Measurements from ENCODE around the gene BRIP1. TPM values are rescaled to one million over a fixed set of nuclear protein-coding genes. Genes with fewer than 3 reads are reported as not detected.

The BRIP1 gene
- total RNA-seq, 1 experiment from 2014 or later: 9.4 TPM

GRCh38 chr17:61726977-61727376 lies 136.4 kb downstream of the BRIP1 start:
- POLR2A ChIA-PET: no interaction called here
- in situ Hi-C loops (cut with HindIII; ENCODE audit: low pct_unique_long_range_greater_than_20kb, low sequenced_read_pairs) (no loop called here), intact Hi-C loops (cut with micrococcal nuclease; ENCODE audit: unreplicated experiment) (no loop called here)
- no peak for DNase-seq (ENCODE audit: low read depth, low spot score)
- Histone ChIP-seq H3K27ac (ENCODE audit: low read length) (no peak overlapping the region), H3K27me3 (ENCODE audit: control insufficient read depth, insufficient read depth, low read length) (no peaks in the 10 kb centered on the region), H3K4me3 (ENCODE audit: low read depth in 2 of 2, low read length in 2 of 2) (no peak overlapping the region), H3K9me3 (ENCODE audit: control insufficient read depth, insufficient read depth, low read depth, low read length) (no peaks in the 10 kb centered on the region), H3K36me3 (ENCODE audit: control insufficient read depth, insufficient read depth, low read length) (no peaks in the 10 kb centered on the region), H3K4me1 (ENCODE audit: control insufficient read depth, insufficient read depth, low read length) (no peaks in the 10 kb centered on the region)
- no peak for ATAC-seq
- TF ChIP-seq POLR2AphosphoS5 (IDR thresholded peaks at IDR 0.05; ENCODE audit: low read depth, low read length): no peak
- TF ChIP-seq TCF7L2 (IDR thresholded peaks at IDR 0.05; ENCODE audit: low read depth, low read length): no peak
- no TSS peak for BruUV-seq (replicated peaks)
- CTCF ChIA-PET: no interaction called here

- ChIA-PET CTCF (no interaction called here), POLR2A (no interaction called here)
- Histone ChIP-seq H3K9me3 (ENCODE audit: control insufficient read depth, insufficient read depth, low read depth, low read length) (no peaks in the 10 kb centered on the region), H3K4me1 (ENCODE audit: control insufficient read depth, insufficient read depth, low read length) (no peaks in the 10 kb centered on the region), H3K36me3 (ENCODE audit: control insufficient read depth, insufficient read depth, low read length) (no peaks in the 10 kb centered on the region), H3K4me3 (ENCODE audit: low read depth in 2 of 2, low read length in 2 of 2) (no peak overlapping the region), H3K27ac (ENCODE audit: low read length) (no peak overlapping the region), H3K27me3 (ENCODE audit: control insufficient read depth, insufficient read depth, low read length) (no peaks in the 10 kb centered on the region)
- ATAC-seq (no peak), DNase-seq (ENCODE audit: low read depth, low spot score) (no peak)
- no peak for TF ChIP-seq TCF7L2 (IDR thresholded peaks at IDR 0.05; ENCODE audit: low read depth, low read length)
- TF ChIP-seq SIN3A (IDR thresholded peaks at IDR 0.05; ENCODE audit: borderline replicate concordance, insufficient read depth, low read depth, low read length): no peak
- TF ChIP-seq REST (IDR thresholded peaks at IDR 0.05; ENCODE audit: insufficient read depth in 1 of 2, low read depth in 2 of 2, low read length in 1 of 2): no peak
- TF ChIP-seq CTCF (IDR thresholded peaks at IDR 0.05): no peak
- TF ChIP-seq POLR2AphosphoS5 (IDR thresholded peaks at IDR 0.05; ENCODE audit: low read depth, low read length): no peak
- no TSS peak for BruUV-seq (replicated peaks)
- intact Hi-C loops (cut with micrococcal nuclease; ENCODE audit: unreplicated experiment) (no loop called here), in situ Hi-C loops (cut with HindIII; ENCODE audit: low pct_unique_long_range_greater_than_20kb, low sequenced_read_pairs) (no loop called here)
Observed at GRCh38 chr17:61724777-61725176, 138.6 kb downstream of the BRIP1 start.

DNA sequence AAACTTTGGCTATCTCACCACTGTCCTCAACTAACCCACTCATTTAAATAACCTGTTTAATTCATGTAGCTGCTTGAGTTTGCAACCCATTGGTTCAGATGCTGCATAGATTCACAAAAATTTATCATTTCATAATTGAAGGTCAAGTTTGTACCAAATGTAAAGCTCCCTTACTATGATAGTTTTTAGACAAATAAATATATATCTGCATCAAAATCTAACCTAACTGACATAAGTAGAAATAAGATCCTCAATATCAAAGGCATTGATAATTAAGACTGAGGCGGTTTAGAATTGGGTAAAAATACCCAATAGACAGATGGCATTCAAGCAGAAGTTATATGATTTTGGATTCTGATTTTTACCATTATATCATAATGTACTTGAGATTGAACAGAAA lies 139.4 kb downstream of the BRIP1 start:
- no TSS peak for BruUV-seq (replicated peaks)
- Histone ChIP-seq H3K36me3 (ENCODE audit: control insufficient read depth, insufficient read depth, low read length) (no peaks in the 10 kb centered on the region), H3K9me3 (ENCODE audit: control insufficient read depth, insufficient read depth, low read depth, low read length) (no peaks in the 10 kb centered on the region), H3K27me3 (ENCODE audit: control insufficient read depth, insufficient read depth, low read length) (no peaks in the 10 kb centered on the region), H3K27ac (ENCODE audit: low read length) (no peak overlapping the region), H3K4me1 (ENCODE audit: control insufficient read depth, insufficient read depth, low read length) (no peaks in the 10 kb centered on the region), H3K4me3 (ENCODE audit: low read depth in 2 of 2, low read length in 2 of 2) (no peak overlapping the region)
- POLR2A ChIA-PET: no interaction called here
- no peak for DNase-seq (ENCODE audit: low read depth, low spot score)
- CTCF ChIA-PET: no interaction called here
- ATAC-seq: no peak
- no peak for TF ChIP-seq REST (IDR thresholded peaks at IDR 0.05; ENCODE audit: insufficient read depth in 1 of 2, low read depth in 2 of 2, low read length in 1 of 2)
- no peak for TF ChIP-seq TCF7L2 (IDR thresholded peaks at IDR 0.05; ENCODE audit: low read depth, low read length)
- TF ChIP-seq POLR2AphosphoS5 (IDR thresholded peaks at IDR 0.05; ENCODE audit: low read depth, low read length): no peak
- TF ChIP-seq CTCF (IDR thresholded peaks at IDR 0.05): no peak
- TF ChIP-seq SIN3A (IDR thresholded peaks at IDR 0.05; ENCODE audit: borderline replicate concordance, insufficient read depth, low read depth, low read length): no peak
- intact Hi-C loops (cut with micrococcal nuclease; ENCODE audit: unreplicated experiment): no loop called here
- in situ Hi-C loops (cut with HindIII; ENCODE audit: low pct_unique_long_range_greater_than_20kb, low sequenced_read_pairs): no loop called here
